HepG2 (cell line): ENCODE measurements around the gene ZFPL1. TPM values are rescaled to one million over a fixed set of nuclear protein-coding genes. Genes with fewer than 3 reads are reported as not detected.

Experiments
- DNMT3B ChIP-seq: conservative IDR thresholded peaks from 2 replicates; pipeline ENCODE4 v1.6.1; 2016; ENCODE audit warnings: missing biosample characterization, control low read depth
- FOSL1 ChIP-seq: sonication (generic); formaldehyde crosslinking; IDR thresholded peaks from 2 replicates; pipeline ENCODE4 v1.9.0; 2021; ENCODE audit warnings: missing genetic modification reagents, borderline replicate concordance
- FOXK1 ChIP-seq: sonication (generic); formaldehyde crosslinking; IDR thresholded peaks from 2 replicates; pipeline ENCODE4 v1.4.0; 2020; ENCODE audit warnings: low read depth, missing genetic modification reagents, borderline replicate concordance
- KDM2A ChIP-seq: sonication (generic); formaldehyde crosslinking; IDR thresholded peaks from 2 replicates; pipeline ENCODE4 v1.4.0; 2020; ENCODE audit warnings: low read depth, missing genetic modification reagents, borderline replicate concordance
- MYC ChIP-seq: sonication (generic); formaldehyde crosslinking; IDR thresholded peaks from 2 replicates; pipeline ENCODE4 v1.9.0; 2021; ENCODE audit warnings: missing genetic modification reagents, borderline replicate concordance
- NFYC ChIP-seq: IDR thresholded peaks from 2 replicates; pipeline ENCODE4 v1.6.1; 2016; ENCODE audit warnings: missing genetic modification reagents, missing compliant biosample characterization
- RAD51 ChIP-seq: fragments of 450-650 bp; IDR thresholded peaks from 2 replicates; pipeline ENCODE4 v1.6.1; 2016; ENCODE audit warnings: borderline replicate concordance
- ZHX1 ChIP-seq: sonication (generic); formaldehyde crosslinking; IDR thresholded peaks from 2 replicates; pipeline ENCODE4 v1.8.1; 2022; ENCODE audit warnings: low read depth, mild to moderate bottlenecking, missing genetic modification reagents
- ZNF253 ChIP-seq: sonication (generic); formaldehyde crosslinking; IDR thresholded peaks from 2 replicates; pipeline ENCODE4 v1.8.0; 2022; ENCODE audit warnings: mild to moderate bottlenecking, missing genetic modification reagents, borderline replicate concordance
- ZNF446 ChIP-seq: sonication (generic); formaldehyde crosslinking; IDR thresholded peaks from 2 replicates; pipeline ENCODE4 v1.5.0; 2020; ENCODE audit warnings: mild to moderate bottlenecking, missing genetic modification reagents
- ZNF558 ChIP-seq: sonication (generic); formaldehyde crosslinking; IDR thresholded peaks from 2 replicates; pipeline ENCODE4 v1.9.0; 2022; ENCODE audit warnings: mild to moderate bottlenecking, missing genetic modification reagents, borderline replicate concordance
- ZNF598 ChIP-seq: sonication (generic); formaldehyde crosslinking; IDR thresholded peaks from 2 replicates; pipeline ENCODE4 v1.5.1; 2020; ENCODE audit warnings: mild to moderate bottlenecking, missing genetic modification reagents, borderline replicate concordance
- ZNF766 ChIP-seq: sonication (generic); formaldehyde crosslinking; IDR thresholded peaks from 2 replicates; pipeline ENCODE4 v1.5.0; 2020; ENCODE audit warnings: missing genetic modification reagents, borderline replicate concordance
- polyA plus RNA-seq, 8 experiments: library from polyadenylated mRNA; depleted of rRNA in 3 of 8; stranded (reverse) in 7 of 8; unstranded in 1 of 8; fragments of >200 nt; fragmentation: Illumina TruSeq in 4 of 8; extraction: Trizol in 4 of 8; gene quantifications; 2 replicates each; pipeline versions ENCODE4 v1.2.1 to v1.2.3, GENCODE V29; 2011 to 2016; ENCODE audit warnings: low read depth in 4 of 8, missing spikeins in 1 of 8, mixed read lengths in 1 of 8; ENCODE audit not compliant: insufficient read depth in 1 of 8
- total RNA-seq, 5 experiments: library from RNA; depleted of rRNA; stranded (reverse); fragments of >200 nt; fragmentation: Illumina TruSeq; extraction: Trizol; gene quantifications; 2 replicates each; pipeline ENCODE4 v1.2.3, GENCODE V29; 2016; ENCODE audit warnings: low read depth in 1 of 5
- TF ChIP-seq, protein P1 (sequence below): sonication (generic); formaldehyde crosslinking; IDR thresholded peaks from 2 replicates; pipeline ENCODE4 v1.4.0; 2020; ENCODE audit warnings: missing genetic modification reagents
- TF ChIP-seq, protein P2 (sequence below): sonication (generic); formaldehyde crosslinking; IDR thresholded peaks from 2 replicates; pipeline ENCODE4 v1.5.0; 2020; ENCODE audit warnings: missing genetic modification reagents

Gene ZFPL1
- total and polyA plus RNA-seq, 2 of the 13 experiments (the other 11 are each of a cell fraction or from before 2014, with no cell fraction given), result 32.2 to 56.0 TPM

DNA sequence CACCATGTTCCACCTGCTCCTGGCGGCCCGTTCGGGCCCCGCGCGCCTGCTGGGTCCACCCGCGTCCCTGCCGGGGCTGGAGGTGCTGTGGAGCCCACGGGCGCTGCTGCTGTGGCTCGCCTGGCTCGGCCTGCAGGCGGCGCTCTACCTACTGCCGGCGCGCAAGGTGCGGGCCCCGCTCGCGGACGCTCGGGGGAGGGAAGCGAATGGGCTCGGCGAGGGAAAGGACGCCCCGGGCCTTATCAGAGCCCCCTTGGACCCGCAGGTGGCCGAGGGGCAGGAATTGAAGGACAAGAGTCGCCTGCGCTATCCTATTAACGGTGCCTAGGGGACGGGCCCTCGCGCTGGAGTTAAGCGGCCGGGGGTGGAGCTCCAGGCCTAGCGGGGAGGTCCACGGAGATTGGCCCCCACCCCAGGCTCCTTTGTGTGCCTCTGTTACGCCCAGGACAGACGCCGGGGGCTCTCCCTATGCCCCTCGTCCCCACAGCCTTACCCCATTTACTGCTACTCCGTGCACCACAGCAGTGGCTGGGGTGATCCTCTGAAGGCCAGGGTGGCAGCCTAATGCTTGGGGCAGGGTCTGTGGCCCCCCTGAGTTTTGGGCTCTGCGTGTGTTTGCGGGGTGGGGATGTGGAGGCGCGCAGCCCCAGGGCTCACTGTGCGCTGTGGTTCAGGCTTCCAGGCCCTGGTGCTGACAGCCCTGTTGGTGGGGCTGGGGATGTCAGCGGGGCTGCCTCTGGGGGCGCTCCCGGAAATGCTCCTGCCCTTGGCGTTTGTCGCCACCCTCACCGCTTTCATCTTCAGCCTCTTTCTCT lies 28.7 kb downstream of the ZFPL1 start (continued):
- TF ChIP-seq, protein P1, sequence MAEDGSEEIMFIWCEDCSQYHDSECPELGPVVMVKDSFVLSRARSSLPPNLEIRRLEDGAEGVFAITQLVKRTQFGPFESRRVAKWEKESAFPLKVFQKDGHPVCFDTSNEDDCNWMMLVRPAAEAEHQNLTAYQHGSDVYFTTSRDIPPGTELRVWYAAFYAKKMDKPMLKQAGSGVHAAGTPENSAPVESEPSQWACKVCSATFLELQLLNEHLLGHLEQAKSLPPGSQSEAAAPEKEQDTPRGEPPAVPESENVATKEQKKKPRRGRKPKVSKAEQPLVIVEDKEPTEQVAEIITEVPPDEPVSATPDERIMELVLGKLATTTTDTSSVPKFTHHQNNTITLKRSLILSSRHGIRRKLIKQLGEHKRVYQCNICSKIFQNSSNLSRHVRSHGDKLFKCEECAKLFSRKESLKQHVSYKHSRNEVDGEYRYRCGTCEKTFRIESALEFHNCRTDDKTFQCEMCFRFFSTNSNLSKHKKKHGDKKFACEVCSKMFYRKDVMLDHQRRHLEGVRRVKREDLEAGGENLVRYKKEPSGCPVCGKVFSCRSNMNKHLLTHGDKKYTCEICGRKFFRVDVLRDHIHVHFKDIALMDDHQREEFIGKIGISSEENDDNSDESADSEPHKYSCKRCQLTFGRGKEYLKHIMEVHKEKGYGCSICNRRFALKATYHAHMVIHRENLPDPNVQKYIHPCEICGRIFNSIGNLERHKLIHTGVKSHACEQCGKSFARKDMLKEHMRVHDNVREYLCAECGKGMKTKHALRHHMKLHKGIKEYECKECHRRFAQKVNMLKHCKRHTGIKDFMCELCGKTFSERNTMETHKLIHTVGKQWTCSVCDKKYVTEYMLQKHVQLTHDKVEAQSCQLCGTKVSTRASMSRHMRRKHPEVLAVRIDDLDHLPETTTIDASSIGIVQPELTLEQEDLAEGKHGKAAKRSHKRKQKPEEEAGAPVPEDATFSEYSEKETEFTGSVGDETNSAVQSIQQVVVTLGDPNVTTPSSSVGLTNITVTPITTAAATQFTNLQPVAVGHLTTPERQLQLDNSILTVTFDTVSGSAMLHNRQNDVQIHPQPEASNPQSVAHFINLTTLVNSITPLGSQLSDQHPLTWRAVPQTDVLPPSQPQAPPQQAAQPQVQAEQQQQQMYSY (CRISPR knock-in tag), result no peak
- TF ChIP-seq ZHX1 (CRISPR knock-in tag) (no peak), DNMT3B (no peak), FOSL1 (CRISPR knock-in tag) (no peak), RAD51 (no peak), MYC (CRISPR knock-in tag) (peak; percentile 66), ZNF253 (CRISPR knock-in tag) (no peak), ZNF558 (CRISPR knock-in tag) (no peak), NFYC (peak; percentile 5; the same call in 1 of the 2 replicates), ZNF598 (peak; percentile 69; the same call in 1 of the 2 replicates), FOXK1 (no peak), ZNF446 (CRISPR knock-in tag) (no peak; the same call in 1 of the 2 replicates), KDM2A (peak; percentile 98), ZNF766 (CRISPR knock-in tag) (no peak)
- TF ChIP-seq, protein P2, sequence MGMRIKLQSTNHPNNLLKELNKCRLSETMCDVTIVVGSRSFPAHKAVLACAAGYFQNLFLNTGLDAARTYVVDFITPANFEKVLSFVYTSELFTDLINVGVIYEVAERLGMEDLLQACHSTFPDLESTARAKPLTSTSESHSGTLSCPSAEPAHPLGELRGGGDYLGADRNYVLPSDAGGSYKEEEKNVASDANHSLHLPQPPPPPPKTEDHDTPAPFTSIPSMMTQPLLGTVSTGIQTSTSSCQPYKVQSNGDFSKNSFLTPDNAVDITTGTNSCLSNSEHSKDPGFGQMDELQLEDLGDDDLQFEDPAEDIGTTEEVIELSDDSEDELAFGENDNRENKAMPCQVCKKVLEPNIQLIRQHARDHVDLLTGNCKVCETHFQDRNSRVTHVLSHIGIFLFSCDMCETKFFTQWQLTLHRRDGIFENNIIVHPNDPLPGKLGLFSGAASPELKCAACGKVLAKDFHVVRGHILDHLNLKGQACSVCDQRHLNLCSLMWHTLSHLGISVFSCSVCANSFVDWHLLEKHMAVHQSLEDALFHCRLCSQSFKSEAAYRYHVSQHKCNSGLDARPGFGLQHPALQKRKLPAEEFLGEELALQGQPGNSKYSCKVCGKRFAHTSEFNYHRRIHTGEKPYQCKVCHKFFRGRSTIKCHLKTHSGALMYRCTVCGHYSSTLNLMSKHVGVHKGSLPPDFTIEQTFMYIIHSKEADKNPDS (CRISPR knock-in tag), result no peak
